ENCODE results near the gene C11orf52.

C11orf52 gene

DNA sequence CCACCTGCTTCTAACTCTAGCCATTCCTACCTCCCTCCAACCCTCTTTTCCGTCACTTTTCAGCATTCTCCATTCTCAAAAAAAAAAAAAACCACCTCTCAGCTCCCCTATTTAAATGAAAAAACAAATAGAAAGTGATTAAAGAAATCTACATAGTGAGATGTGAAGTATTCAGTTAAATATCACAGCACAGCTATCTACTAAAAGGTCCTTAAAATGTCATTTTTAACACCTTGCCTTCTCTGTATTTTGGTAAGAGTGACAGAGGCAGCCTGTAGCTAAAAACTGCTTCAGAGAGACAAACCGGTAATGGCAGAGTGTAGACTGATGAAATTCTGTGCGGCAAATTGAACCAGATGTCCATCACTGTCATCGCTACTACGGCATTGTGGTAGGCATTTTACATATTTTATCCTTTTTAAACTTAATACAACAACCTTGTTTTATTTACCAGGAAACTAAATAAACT, 47.0 kb upstream of the C11orf52 start:
- Histone ChIP-seq H3K27me3 (ENCODE audit: insufficient read depth, low read depth) (no peaks in the 10 kb centered on the region), H4K20me1 (ENCODE audit: insufficient read depth) (no peaks in the 10 kb centered on the region), H3K27ac (no peak overlapping the region), H3K4me1 (ENCODE audit: low read depth, poor library complexity, severe bottlenecking) (peaks cover 16% of the 10 kb centered on the region), H3K4me2 (peak overlapping the region; percentile 91), H3K79me2 (ENCODE audit: insufficient read depth, low read depth) (no peaks in the 10 kb centered on the region; the same call in 1 of the 2 replicates), H3K4me3 (IDR thresholded peaks at IDR 0.05; ENCODE audit: insufficient read depth, low read depth, low read length) (peak overlapping the region; percentile 45), H3K36me3 (ENCODE audit: insufficient read depth) (no peaks in the 10 kb centered on the region), H3K9ac (peak overlapping the region; percentile 49; the same call in 1 of the 2 replicates), H2AFZ (ENCODE audit: low read depth) (peak overlapping the region; percentile 93)
- TF ChIP-seq, protein P1, sequence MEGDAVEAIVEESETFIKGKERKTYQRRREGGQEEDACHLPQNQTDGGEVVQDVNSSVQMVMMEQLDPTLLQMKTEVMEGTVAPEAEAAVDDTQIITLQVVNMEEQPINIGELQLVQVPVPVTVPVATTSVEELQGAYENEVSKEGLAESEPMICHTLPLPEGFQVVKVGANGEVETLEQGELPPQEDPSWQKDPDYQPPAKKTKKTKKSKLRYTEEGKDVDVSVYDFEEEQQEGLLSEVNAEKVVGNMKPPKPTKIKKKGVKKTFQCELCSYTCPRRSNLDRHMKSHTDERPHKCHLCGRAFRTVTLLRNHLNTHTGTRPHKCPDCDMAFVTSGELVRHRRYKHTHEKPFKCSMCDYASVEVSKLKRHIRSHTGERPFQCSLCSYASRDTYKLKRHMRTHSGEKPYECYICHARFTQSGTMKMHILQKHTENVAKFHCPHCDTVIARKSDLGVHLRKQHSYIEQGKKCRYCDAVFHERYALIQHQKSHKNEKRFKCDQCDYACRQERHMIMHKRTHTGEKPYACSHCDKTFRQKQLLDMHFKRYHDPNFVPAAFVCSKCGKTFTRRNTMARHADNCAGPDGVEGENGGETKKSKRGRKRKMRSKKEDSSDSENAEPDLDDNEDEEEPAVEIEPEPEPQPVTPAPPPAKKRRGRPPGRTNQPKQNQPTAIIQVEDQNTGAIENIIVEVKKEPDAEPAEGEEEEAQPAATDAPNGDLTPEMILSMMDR (conservative IDR thresholded peaks at IDR 0.05; ENCODE audit: low read depth, low read length) = no peak

DNA sequence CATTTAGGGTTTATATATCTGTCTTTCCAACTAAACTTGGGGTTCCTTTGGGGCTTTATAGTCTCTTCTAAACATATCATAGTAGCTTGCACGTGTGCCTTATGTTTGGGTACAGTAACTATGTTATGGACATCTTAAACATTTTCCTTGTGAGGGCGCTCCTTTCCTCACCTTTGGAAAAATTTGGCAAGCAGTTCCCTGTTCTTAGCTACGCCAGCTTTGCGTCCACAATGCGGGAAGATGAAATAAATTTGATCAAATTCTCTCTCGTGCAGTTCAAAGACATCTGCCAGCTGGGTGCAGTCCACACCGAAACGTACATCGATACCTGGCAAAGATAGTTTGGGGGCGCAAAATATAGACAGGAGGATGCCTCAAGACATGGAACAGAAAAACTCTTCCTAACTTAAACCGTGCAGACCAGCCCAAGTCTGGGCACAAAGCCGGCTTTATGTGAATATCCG, 40.3 kb upstream of the C11orf52 start:
- Histone ChIP-seq H3K9ac (peak overlapping the region; percentile 87), H3K4me3 (IDR thresholded peaks at IDR 0.05; ENCODE audit: insufficient read depth, low read depth, low read length) (no peak overlapping the region), H3K27me3 (ENCODE audit: insufficient read depth, low read depth) (no peaks in the 10 kb centered on the region), H3K4me2 (peak overlapping the region; percentile 77), H3K27ac (peak overlapping the region; percentile 94), H3K79me2 (ENCODE audit: insufficient read depth, low read depth) (no peaks in the 10 kb centered on the region), H3K36me3 (ENCODE audit: insufficient read depth) (no peaks in the 10 kb centered on the region), H3K4me1 (ENCODE audit: low read depth, poor library complexity, severe bottlenecking) (no peaks in the 10 kb centered on the region), H2AFZ (ENCODE audit: low read depth) (peak overlapping the region; percentile 86), H4K20me1 (ENCODE audit: insufficient read depth) (no peaks in the 10 kb centered on the region)
- TF ChIP-seq, protein P1 (conservative IDR thresholded peaks at IDR 0.05; ENCODE audit: low read depth, low read length) = no peak

DNA sequence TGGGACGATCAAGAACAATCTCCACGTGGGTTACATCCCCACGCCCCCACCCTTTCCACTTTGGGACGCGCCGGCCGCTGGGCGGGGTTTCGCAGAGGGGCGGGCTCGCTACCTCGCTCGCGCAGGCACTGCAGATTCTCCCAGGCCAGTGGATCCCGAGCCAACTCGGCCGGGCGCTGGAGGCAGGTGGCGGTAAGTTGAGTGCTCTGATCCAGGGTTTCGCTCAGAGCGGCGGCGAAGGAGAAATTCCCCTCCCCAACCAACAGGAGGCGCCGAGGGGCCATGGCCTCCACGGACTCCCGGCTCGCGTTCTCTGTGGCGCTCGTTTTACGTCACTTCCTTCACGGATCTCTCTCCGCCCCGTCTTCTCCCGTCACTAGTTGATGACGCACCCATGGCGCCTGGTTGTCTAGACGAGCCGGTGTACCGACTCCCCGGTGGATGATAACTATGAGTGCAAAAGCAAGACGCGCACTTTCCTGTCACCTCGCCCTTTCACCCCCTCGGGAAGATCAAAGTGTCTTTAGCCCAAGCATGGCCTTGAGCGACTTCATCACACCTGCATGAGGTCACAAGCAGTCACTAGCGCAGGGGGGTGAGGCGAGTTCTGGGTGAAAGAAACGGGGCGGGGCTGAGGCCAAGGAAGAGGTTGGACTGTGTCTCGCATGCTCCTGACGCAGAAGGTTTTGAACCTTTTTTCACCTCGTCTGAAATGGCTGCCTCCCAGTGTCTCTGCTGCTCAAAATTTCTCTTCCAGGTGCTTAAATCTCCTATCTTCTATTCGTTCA, 39.7 kb upstream of the C11orf52 start, which contains the start of the genes CFAP68 and FDXACB1:
Gene CFAP68 (plus strand): TSS at position 693 of the 788 bp plus-strand sequence. CDS start 20 bp downstream, at position 713.
Gene FDXACB1 (minus strand): TSS at position 317 of the 788 bp plus-strand sequence. CDS start 33 bp downstream, at position 284.
- Histone ChIP-seq H3K4me1 (ENCODE audit: low read depth, poor library complexity, severe bottlenecking) (no peaks in the 10 kb centered on the region), H3K9ac (peak within 1 kb of the TSS; percentile 87), H3K4me3 (IDR thresholded peaks at IDR 0.05; ENCODE audit: insufficient read depth, low read depth, low read length) (no peak within 1 kb of the TSS), H4K20me1 (ENCODE audit: insufficient read depth) (no peaks in the 10 kb centered on the region), H3K4me2 (peak within 1 kb of the TSS; percentile 100), H3K79me2 (ENCODE audit: insufficient read depth, low read depth) (no peaks in the 10 kb centered on the region), H3K27me3 (ENCODE audit: insufficient read depth, low read depth) (no peaks in the 10 kb centered on the region), H2AFZ (ENCODE audit: low read depth) (peak within 1 kb of the TSS; percentile 86), H3K36me3 (ENCODE audit: insufficient read depth) (no peaks in the 10 kb centered on the region), H3K27ac (peak within 1 kb of the TSS; percentile 94)
- TF ChIP-seq, protein P1 (conservative IDR thresholded peaks at IDR 0.05; ENCODE audit: low read depth, low read length) = peak; percentile 80

DNA sequence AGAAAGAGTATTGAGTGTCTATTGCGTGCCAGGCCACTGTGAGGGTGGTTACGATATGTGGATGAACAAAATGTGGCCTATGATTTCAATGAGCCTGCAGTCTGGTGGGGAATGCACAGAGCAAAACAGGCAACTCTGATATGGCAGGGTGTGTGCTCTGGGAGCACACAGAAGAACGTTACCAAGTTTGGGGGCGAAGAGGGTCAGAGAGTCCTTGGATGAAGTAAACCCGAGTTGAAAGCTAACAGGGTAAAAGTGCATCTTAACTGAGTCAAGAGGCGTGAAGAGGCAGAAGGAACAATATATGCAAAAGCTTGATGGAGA, 39.1 kb upstream of the C11orf52 start:
- TF ChIP-seq, protein P1 (conservative IDR thresholded peaks at IDR 0.05; ENCODE audit: low read depth, low read length) = no peak
- Histone ChIP-seq H3K4me1 (ENCODE audit: low read depth, poor library complexity, severe bottlenecking) (no peaks in the 10 kb centered on the region), H3K36me3 (ENCODE audit: insufficient read depth) (no peaks in the 10 kb centered on the region), H3K27ac (peak overlapping the region; percentile 94), H3K27me3 (ENCODE audit: insufficient read depth, low read depth) (no peaks in the 10 kb centered on the region), H3K9ac (peak overlapping the region; percentile 87), H3K4me3 (IDR thresholded peaks at IDR 0.05; ENCODE audit: insufficient read depth, low read depth, low read length) (no peak overlapping the region), H2AFZ (ENCODE audit: low read depth) (peak overlapping the region; percentile 86), H4K20me1 (ENCODE audit: insufficient read depth) (no peaks in the 10 kb centered on the region), H3K79me2 (ENCODE audit: insufficient read depth, low read depth) (no peaks in the 10 kb centered on the region), H3K4me2 (peak overlapping the region; percentile 100)

All from KMS-11 (cell line).